ENCODE measurements around the gene LYPLA2. TPM values are rescaled to one million over a fixed set of nuclear protein-coding genes. Genes with fewer than 3 reads are reported as not detected.

LYPLA2 gene
- 65.4 TPM for polyA plus RNA-seq (2012; ENCODE audit: insufficient read depth, insufficient read length)

GRCh38 chr1:23790696-23791515 lies at the start of gene LYPLA2:
Gene LYPLA2, plus strand, starts transcription at chr1:23791145. Its CDS starts 1,538 bp downstream, at chr1:23792683.
- DNase-seq (ENCODE audit: low read depth, low spot score): peak; percentile 80

GRCh38 chr1:23741609-23742008 lies 49.3 kb upstream of the LYPLA2 start:
- no peak for DNase-seq (ENCODE audit: low read depth, low spot score)
- no peak overlapping the region for H3K4me3 ChIP-seq (ENCODE audit: low read length)

More at GRCh38 chr1:23790696-23791515, at the start of gene LYPLA2:
- H3K4me3 ChIP-seq (ENCODE audit: low read length): peak within 1 kb of the TSS; percentile 94

- no peak for DNase-seq (ENCODE audit: low read depth, low spot score)
- H3K4me3 ChIP-seq (ENCODE audit: low read length): peak overlapping the region; percentile 79
These were observed 48.2 kb upstream of the LYPLA2 start for GRCh38 chr1:23742670-23743286.

GRCh38 chr1:23743287-23744152 lies 47.4 kb upstream of the LYPLA2 start, which contains the start of gene ELOA:
Gene ELOA, plus strand, starts transcription at chr1:23743471. Its CDS starts 33 bp downstream, at chr1:23743504.
- peak within 1 kb of the TSS; percentile 79 for H3K4me3 ChIP-seq (ENCODE audit: low read length)
- peak; percentile 59 for DNase-seq (ENCODE audit: low read depth, low spot score)

GRCh38 chr1:23745515-23745914 lies 45.4 kb upstream of the LYPLA2 start:
- DNase-seq (ENCODE audit: low read depth, low spot score): peak; percentile 71
- no peak overlapping the region for H3K4me3 ChIP-seq (ENCODE audit: low read length)

- no peak overlapping the region for H3K4me3 ChIP-seq (ENCODE audit: low read length)
These were observed 42.9 kb upstream of the LYPLA2 start for GRCh38 chr1:23748016-23748415.

GRCh38 chr1:23751050-23751814 lies 39.7 kb upstream of the LYPLA2 start:
- DNase-seq (ENCODE audit: low read depth, low spot score): peak; percentile 45
- no peak overlapping the region for H3K4me3 ChIP-seq (ENCODE audit: low read length)

More at GRCh38 chr1:23748016-23748415, 42.9 kb upstream of the LYPLA2 start:
- no peak for DNase-seq (ENCODE audit: low read depth, low spot score)

GRCh38 chr1:23751815-23752200 lies 39.1 kb upstream of the LYPLA2 start:
- DNase-seq (ENCODE audit: low read depth, low spot score): no peak
- H3K4me3 ChIP-seq (ENCODE audit: low read length): no peak overlapping the region

GRCh38 chr1:23752909-23753308 lies 38.0 kb upstream of the LYPLA2 start:
- H3K4me3 ChIP-seq (ENCODE audit: low read length): no peak overlapping the region
- DNase-seq (ENCODE audit: low read depth, low spot score): no peak

- no peak overlapping the region for H3K4me3 ChIP-seq (ENCODE audit: low read length)
- DNase-seq (ENCODE audit: low read depth, low spot score): no peak
These were observed 34.3 kb upstream of the LYPLA2 start for GRCh38 chr1:23756676-23757075.

GRCh38 chr1:23757812-23758211 lies 33.1 kb upstream of the LYPLA2 start:
- H3K4me3 ChIP-seq (ENCODE audit: low read length): no peak overlapping the region
- DNase-seq (ENCODE audit: low read depth, low spot score): no peak

GRCh38 chr1:23759277-23759676 lies 31.7 kb upstream of the LYPLA2 start:
- DNase-seq (ENCODE audit: low read depth, low spot score): no peak
- no peak overlapping the region for H3K4me3 ChIP-seq (ENCODE audit: low read length)

GRCh38 chr1:23763041-23763577 lies 27.8 kb upstream of the LYPLA2 start:
- no peak overlapping the region for H3K4me3 ChIP-seq (ENCODE audit: low read length)
- DNase-seq (ENCODE audit: low read depth, low spot score): no peak

- no peak for DNase-seq (ENCODE audit: low read depth, low spot score)
- no peak overlapping the region for H3K4me3 ChIP-seq (ENCODE audit: low read length)
These were observed 22.2 kb upstream of the LYPLA2 start for GRCh38 chr1:23768733-23769132.

GRCh38 chr1:23772049-23772853 lies 18.7 kb upstream of the LYPLA2 start:
- peak; percentile 76 for DNase-seq (ENCODE audit: low read depth, low spot score)
- no peak overlapping the region for H3K4me3 ChIP-seq (ENCODE audit: low read length)

- H3K4me3 ChIP-seq (ENCODE audit: low read length): no peak overlapping the region
- DNase-seq (ENCODE audit: low read depth, low spot score): no peak
These were observed 18.1 kb upstream of the LYPLA2 start for GRCh38 chr1:23772854-23773242.

- DNase-seq (ENCODE audit: low read depth, low spot score): no peak
- no peak overlapping the region for H3K4me3 ChIP-seq (ENCODE audit: low read length)
These were observed 16.6 kb upstream of the LYPLA2 start for GRCh38 chr1:23774174-23774880.
